Neuronal stem cell (in vitro differentiated cells): ENCODE measurements around the gene ERCC6L2.

Source experiments
- DNase-seq: peaks from one replicate; pipeline ENCODE4 v3.0.0-alpha.2; 2013; ENCODE audit warnings: low spot score
- H2AFZ ChIP-seq: one replicate; pipeline ENCODE4 v1.6.1; 2013; ENCODE audit warnings: mild to moderate bottlenecking, low read length, inconsistent platforms
- H2AK5ac ChIP-seq: 2 replicates; pipeline ENCODE4 v1.6.1; 2013; ENCODE audit warnings: low read depth, mild to moderate bottlenecking, inconsistent platforms, low read length, moderate library complexity, mixed read lengths
- H2BK120ac ChIP-seq: 2 replicates; pipeline ENCODE4 v1.6.1; 2013; ENCODE audit warnings: low read depth, mild to moderate bottlenecking, inconsistent platforms, low read length, moderate library complexity, mixed read lengths
- H2BK12ac ChIP-seq: one replicate; pipeline ENCODE4 v1.6.1; 2013; ENCODE audit warnings: low read length, inconsistent platforms
- H2BK15ac ChIP-seq: 2 replicates; pipeline ENCODE4 v1.6.1; 2013; ENCODE audit warnings: mild to moderate bottlenecking, low read length, inconsistent platforms, mixed read lengths
- H2BK5ac ChIP-seq: one replicate; pipeline ENCODE4 v1.6.1; 2013; ENCODE audit warnings: inconsistent platforms, mild to moderate bottlenecking, low read length, moderate library complexity
- H3K14ac ChIP-seq: one replicate; pipeline ENCODE4 v1.6.1; 2013; ENCODE audit warnings: low read length, inconsistent platforms
- H3K18ac ChIP-seq: 2 replicates; pipeline ENCODE4 v1.6.1; 2013; ENCODE audit warnings: low read length, inconsistent platforms
- H3K23ac ChIP-seq: 2 replicates; pipeline ENCODE4 v1.6.1; 2013; ENCODE audit warnings: low read depth, mild to moderate bottlenecking, mixed read lengths, low read length, inconsistent platforms; ENCODE audit not compliant: poor library complexity
- H3K27ac ChIP-seq: replicated peaks from 3 replicates; pipeline ENCODE4 v1.5.1; 2013; ENCODE audit warnings: low read length, inconsistent platforms
- H3K27me3 ChIP-seq, 3 experiments: 2 replicates each; pipeline ENCODE4 v1.6.1; 2013; ENCODE audit warnings: low read length in 3 of 3, mild to moderate bottlenecking in 2 of 3, inconsistent platforms in 1 of 3, low read depth in 1 of 3, mixed read lengths in 1 of 3, moderate library complexity in 1 of 3; ENCODE audit not compliant: control insufficient read depth in 3 of 3, insufficient read depth in 3 of 3
- H3K36me3 ChIP-seq, 2 donors: replicated peaks in 1 of 2; 2 replicates each; pipeline ENCODE4 v1.6.1; 2013; ENCODE audit warnings: low read length in 2 of 2; ENCODE audit not compliant: control insufficient read depth in 2 of 2, insufficient read depth in 2 of 2
- H3K4ac ChIP-seq: 2 replicates; pipeline ENCODE4 v1.6.1; 2013; ENCODE audit warnings: inconsistent platforms, mild to moderate bottlenecking, low read length, moderate library complexity
- H3K4me1 ChIP-seq, 2 donors: 1 replicate in 1 of 2; 2 replicates in 1 of 2; pipeline ENCODE4 v1.6.1; 2013; ENCODE audit warnings: low read length in 2 of 2, low read depth in 1 of 2; ENCODE audit not compliant: control insufficient read depth in 2 of 2, insufficient read depth in 1 of 2
- H3K4me2 ChIP-seq: one replicate; pipeline ENCODE4 v1.6.1; 2013; ENCODE audit warnings: mild to moderate bottlenecking, low read length, inconsistent platforms; ENCODE audit not compliant: insufficient read depth, poor library complexity, severe bottlenecking
- H3K4me3 ChIP-seq, 2 donors: 2 replicates each; pipeline ENCODE4 v1.5.1; 2013; ENCODE audit warnings: low read length in 2 of 2, mild to moderate bottlenecking in 2 of 2, inconsistent platforms in 1 of 2, moderate library complexity in 1 of 2
- H3K79me1 ChIP-seq: one replicate; pipeline ENCODE4 v1.6.1; 2013; ENCODE audit warnings: low read depth, mild to moderate bottlenecking, inconsistent platforms, low read length, moderate library complexity
- H3K9ac ChIP-seq: one replicate; pipeline ENCODE4 v1.6.1; 2013; ENCODE audit warnings: mild to moderate bottlenecking, low read depth, low read length, inconsistent platforms; ENCODE audit not compliant: poor library complexity
- H3K9me3 ChIP-seq, 2 donors: replicated peaks in 1 of 2; 2 replicates each; pipeline versions ENCODE3 to v1.6.1; 2013; ENCODE audit warnings: low read length in 2 of 2, mild to moderate bottlenecking in 2 of 2, inconsistent platforms in 1 of 2, low read depth in 1 of 2, mixed read lengths in 1 of 2, moderate library complexity in 1 of 2; ENCODE audit not compliant: control insufficient read depth in 2 of 2, insufficient read depth in 1 of 2
- H4K8ac ChIP-seq: one replicate; pipeline ENCODE4 v1.6.1; 2013; ENCODE audit warnings: low read depth, mild to moderate bottlenecking, inconsistent platforms, low read length, moderate library complexity
- H4K91ac ChIP-seq: one replicate; pipeline ENCODE4 v1.6.1; 2013; ENCODE audit warnings: low read length, low read depth, mild to moderate bottlenecking, inconsistent platforms; ENCODE audit not compliant: poor library complexity
- WGBS, 2 donors: extraction: QIAGEN DNeasy Blood & Tissue Kit; methylation state at CpG; one replicate each; pipeline ENCODE4 v1.1.7; 2013; ENCODE audit warnings: missing lambda C conversion rate in 2 of 2, mixed read lengths in 1 of 2; ENCODE audit not compliant: insufficient read length in 2 of 2, insufficient replicate concordance in 1 of 2; ENCODE audit errors: extremely low coverage in 2 of 2; 5-methylcytosine and 5-hydroxymethylcytosine counted together

Gene ERCC6L2

GRCh38 chr9:95848764-95849163, 26.7 kb upstream of the ERCC6L2 start:
- no peak overlapping the region for H2AK5ac ChIP-seq
- H3K18ac ChIP-seq = no peak overlapping the region
- H3K4ac ChIP-seq = no peak overlapping the region
- peaks cover 4 to 15% of the 10 kb centered on the region in 2 donors for H3K9me3 ChIP-seq
- peaks cover 3% of the 10 kb centered on the region for H3K79me1 ChIP-seq
- H2BK120ac ChIP-seq = no peak overlapping the region
- no peak overlapping the region for H3K27ac ChIP-seq
- no peak overlapping the region for H2BK12ac ChIP-seq
- no peak overlapping the region for H2BK5ac ChIP-seq
- peaks cover 2 to 5% of the 10 kb centered on the region in 2 donors for H3K36me3 ChIP-seq
- no peak overlapping the region for H2AFZ ChIP-seq
- no peak for DNase-seq
- H3K4me2 ChIP-seq = no peak overlapping the region
- no peak overlapping the region for H3K9ac ChIP-seq
- no peaks in the 10 kb centered on the region for H3K27me3 ChIP-seq
- no peak overlapping the region for H3K23ac ChIP-seq
- H3K14ac ChIP-seq = no peak overlapping the region
- H3K4me3 ChIP-seq = no peak overlapping the region
- H4K8ac ChIP-seq = no peak overlapping the region
- H4K91ac ChIP-seq = no peak overlapping the region
- H3K4me1 ChIP-seq = peaks cover 0 to 2% of the 10 kb centered on the region in 2 donors
- H2BK15ac ChIP-seq = no peak overlapping the region

- H3K27me3 ChIP-seq = no peaks in the 10 kb centered on the region
- no peak overlapping the region for H3K9ac ChIP-seq
- H3K36me3 ChIP-seq = peaks cover 2 to 5% of the 10 kb centered on the region in 2 donors
- no peak overlapping the region for H3K4me3 ChIP-seq
- no peak overlapping the region for H3K14ac ChIP-seq
- no peak for DNase-seq
- H3K4me1 ChIP-seq = peaks cover 0 to 2% of the 10 kb centered on the region in 2 donors
- H3K18ac ChIP-seq = no peak overlapping the region
- no CpG with 5 or more reads among the region's 7 CpGs for WGBS, 2 donors
- peaks cover 4 to 15% of the 10 kb centered on the region in 2 donors for H3K9me3 ChIP-seq
- H3K79me1 ChIP-seq = peaks cover 3% of the 10 kb centered on the region
- no peak overlapping the region for H2BK12ac ChIP-seq
- H2BK120ac ChIP-seq = no peak overlapping the region
- no peak overlapping the region for H2BK5ac ChIP-seq
- H2BK15ac ChIP-seq = no peak overlapping the region
- no peak overlapping the region for H3K4me2 ChIP-seq
- no peak overlapping the region for H3K23ac ChIP-seq
- H4K8ac ChIP-seq = no peak overlapping the region
- H3K27ac ChIP-seq = no peak overlapping the region
- no peak overlapping the region for H3K4ac ChIP-seq
- H2AFZ ChIP-seq = no peak overlapping the region
- H2AK5ac ChIP-seq = no peak overlapping the region
- no peak overlapping the region for H4K91ac ChIP-seq
Measured at GRCh38 chr9:95852059-95853032, 23.1 kb upstream of the ERCC6L2 start.

GRCh38 chr9:95854386-95855020, 21.0 kb upstream of the ERCC6L2 start:
- Histone ChIP-seq H3K27ac (no peak overlapping the region), H2BK12ac (no peak overlapping the region), H3K4ac (no peak overlapping the region), H3K18ac (no peak overlapping the region), H3K4me2 (no peak overlapping the region), H2AFZ (no peak overlapping the region), H3K27me3 (no peaks in the 10 kb centered on the region), H3K4me1 (peaks cover 0 to 2% of the 10 kb centered on the region in 2 donors), H2BK5ac (no peak overlapping the region), H3K79me1 (peaks cover 2% of the 10 kb centered on the region), H3K9me3 (no peaks in the 10 kb centered on the region), H4K8ac (no peak overlapping the region), H4K91ac (no peak overlapping the region), H3K23ac (no peak overlapping the region), H3K9ac (no peak overlapping the region), H2BK15ac (no peak overlapping the region), H2AK5ac (no peak overlapping the region), H2BK120ac (no peak overlapping the region), H3K14ac (no peak overlapping the region), H3K4me3 (no peak overlapping the region), H3K36me3 (peaks cover 0 to 2% of the 10 kb centered on the region in 2 donors)
- no peak for DNase-seq
- no CpG with 5 or more reads among the region's 1 CpG for WGBS, 2 donors

GRCh38 chr9:95855961-95856360, 19.5 kb upstream of the ERCC6L2 start:
- Histone ChIP-seq H3K23ac (no peak overlapping the region), H3K14ac (no peak overlapping the region), H2BK5ac (no peak overlapping the region), H2BK12ac (no peak overlapping the region), H3K4ac (no peak overlapping the region), H3K4me1 (peaks cover 0 to 2% of the 10 kb centered on the region in 2 donors), H3K27me3 (no peaks in the 10 kb centered on the region), H3K4me3 (no peak overlapping the region), H2BK120ac (no peak overlapping the region), H3K18ac (no peak overlapping the region), H2BK15ac (no peak overlapping the region), H3K9ac (no peak overlapping the region), H3K4me2 (no peak overlapping the region), H2AFZ (no peak overlapping the region), H4K91ac (no peak overlapping the region), H4K8ac (no peak overlapping the region), H3K9me3 (no peaks in the 10 kb centered on the region), H2AK5ac (no peak overlapping the region), H3K27ac (no peak overlapping the region), H3K36me3 (no peaks in the 10 kb centered on the region), H3K79me1 (peaks cover 2% of the 10 kb centered on the region)
- DNase-seq = no peak
